Gastrocnemius medialis (tissue), 4 donors: Measurements from ENCODE around the gene PXN.

ENCODE experiments used
- POLR2A ChIP-seq, 2 donors: fragments of 450-650 bp; IDR thresholded peaks; one replicate each; pipeline ENCODE4 v1.6.1; 2017; ENCODE audit warnings: antibody characterized with exemption in 2 of 2, mild to moderate bottlenecking in 2 of 2, moderate library complexity in 2 of 2
- TF ChIP-seq, protein P1 (sequence below), 5 experiments: fragments of 450-650 bp in 3 of 5; fragments of 200-600 bp in 2 of 5; sonication (generic) in 2 of 5; IDR thresholded peaks in 4 of 5; conservative IDR thresholded peaks in 1 of 5; 1 replicate in 4 of 5; 2 replicates in 1 of 5; pipeline ENCODE4 v1.5.1; 2016 to 2019; ENCODE audit warnings: antibody characterized with exemption in 5 of 5, mild to moderate bottlenecking in 3 of 5, moderate library complexity in 3 of 5

DNA sequence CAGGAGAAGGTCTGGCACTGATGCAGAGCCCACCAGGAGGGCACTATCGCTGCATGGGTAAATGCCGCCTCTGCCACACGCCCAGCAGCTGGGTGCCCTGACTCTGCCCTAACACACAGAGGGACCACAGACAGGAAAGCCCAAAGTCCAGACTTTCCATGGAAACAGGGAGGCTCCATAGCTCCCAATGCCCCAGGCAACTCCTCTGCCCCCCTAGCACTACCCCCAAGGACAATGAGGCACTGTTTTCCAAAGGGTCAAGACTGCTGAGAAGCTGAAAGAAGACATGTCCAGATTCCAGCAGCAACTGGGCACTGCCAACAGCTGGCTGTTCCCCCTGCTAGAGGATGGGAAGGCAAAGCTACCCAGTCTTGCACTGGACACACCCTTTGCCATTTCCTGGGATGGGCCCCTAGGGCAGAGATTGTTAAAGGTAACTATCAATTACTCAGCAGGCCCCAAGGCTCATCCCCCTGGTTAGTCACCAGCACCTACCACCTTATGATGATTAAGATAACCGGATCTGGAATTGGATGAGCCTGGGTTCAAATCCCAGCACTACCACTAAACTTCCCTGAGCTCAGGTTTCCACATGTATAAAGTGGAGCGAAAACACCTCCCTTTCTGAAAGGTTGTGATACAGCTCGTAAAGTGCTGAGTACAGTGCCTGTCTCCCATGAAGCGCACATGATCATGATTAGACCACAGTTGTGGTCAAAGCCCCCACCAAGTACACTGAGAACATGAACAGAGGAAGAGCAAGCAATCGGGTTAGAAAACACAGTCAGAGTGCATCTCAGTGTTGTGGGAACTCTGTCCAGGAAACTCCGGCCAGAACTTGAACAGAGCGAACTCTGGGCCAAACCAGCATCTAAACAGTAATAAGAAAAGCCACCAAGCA is 3.3 kb downstream of the PXN start:
- TF ChIP-seq, protein P1, sequence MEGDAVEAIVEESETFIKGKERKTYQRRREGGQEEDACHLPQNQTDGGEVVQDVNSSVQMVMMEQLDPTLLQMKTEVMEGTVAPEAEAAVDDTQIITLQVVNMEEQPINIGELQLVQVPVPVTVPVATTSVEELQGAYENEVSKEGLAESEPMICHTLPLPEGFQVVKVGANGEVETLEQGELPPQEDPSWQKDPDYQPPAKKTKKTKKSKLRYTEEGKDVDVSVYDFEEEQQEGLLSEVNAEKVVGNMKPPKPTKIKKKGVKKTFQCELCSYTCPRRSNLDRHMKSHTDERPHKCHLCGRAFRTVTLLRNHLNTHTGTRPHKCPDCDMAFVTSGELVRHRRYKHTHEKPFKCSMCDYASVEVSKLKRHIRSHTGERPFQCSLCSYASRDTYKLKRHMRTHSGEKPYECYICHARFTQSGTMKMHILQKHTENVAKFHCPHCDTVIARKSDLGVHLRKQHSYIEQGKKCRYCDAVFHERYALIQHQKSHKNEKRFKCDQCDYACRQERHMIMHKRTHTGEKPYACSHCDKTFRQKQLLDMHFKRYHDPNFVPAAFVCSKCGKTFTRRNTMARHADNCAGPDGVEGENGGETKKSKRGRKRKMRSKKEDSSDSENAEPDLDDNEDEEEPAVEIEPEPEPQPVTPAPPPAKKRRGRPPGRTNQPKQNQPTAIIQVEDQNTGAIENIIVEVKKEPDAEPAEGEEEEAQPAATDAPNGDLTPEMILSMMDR (IDR thresholded peaks at IDR 0.05 in 4 of 5, conservative IDR thresholded peaks at IDR 0.05 in 1 of 5), result no peak
- no peak for TF ChIP-seq POLR2A (IDR thresholded peaks at IDR 0.05)
